Gastrocnemius medialis (tissue), 4 donors: ENCODE measurements around the gene TRMT112.

Experiments
- CTCF ChIP-seq, 5 experiments: fragments of 450-650 bp in 3 of 5; fragments of 200-600 bp in 2 of 5; sonication (generic) in 2 of 5; IDR thresholded peaks in 4 of 5; conservative IDR thresholded peaks in 1 of 5; 1 replicate in 4 of 5; 2 replicates in 1 of 5; pipeline ENCODE4 v1.5.1; 2016 to 2019; ENCODE audit warnings: antibody characterized with exemption in 5 of 5, mild to moderate bottlenecking in 3 of 5, moderate library complexity in 3 of 5
- POLR2A ChIP-seq, 2 donors: fragments of 450-650 bp; IDR thresholded peaks; one replicate each; pipeline ENCODE4 v1.6.1; 2017; ENCODE audit warnings: antibody characterized with exemption in 2 of 2, mild to moderate bottlenecking in 2 of 2, moderate library complexity in 2 of 2

- TF ChIP-seq CTCF (IDR thresholded peaks at IDR 0.05 in 4 of 5, conservative IDR thresholded peaks at IDR 0.05 in 1 of 5) = no peak
- TF ChIP-seq POLR2A (IDR thresholded peaks at IDR 0.05) = no peak
Observed at GRCh38 chr11:64312947-64313346, 4.4 kb downstream of the TRMT112 start.
